HEK293T (cell line): ENCODE measurements around the gene NDUFA8.
A peak's percentile ranks its signal among the peaks of the same experiment; 100 is the strongest.

ENCODE experiments used
- CTCF ChIA-PET: fragments of 350-600 bp; formaldehyde crosslinking; extraction: SDS; loops from one replicate; lab custom pipeline; 2021; ENCODE audit warnings: antibody characterized with exemption, inconsistent platforms; lab: Yijun Ruan, JAX
- POLR2A ChIA-PET: fragments of 350-600 bp; formaldehyde crosslinking; extraction: SDS; loops from one replicate; lab custom pipeline; 2020; ENCODE audit warnings: antibody characterized with exemption, inconsistent platforms; lab: Yijun Ruan, JAX
- DNase-seq: peaks from one replicate; pipeline ENCODE4 v3.0.0; 2012; ENCODE audit warnings: mixed read lengths; ENCODE audit errors: extremely low spot score
- ARNT ChIP-seq: fragments of 450-650 bp; IDR thresholded peaks from 2 replicates; pipeline ENCODE4 v1.6.1; 2017; ENCODE audit warnings: mild to moderate bottlenecking
- BHLHE40 ChIP-seq: fragments of 450-650 bp; IDR thresholded peaks from 2 replicates; pipeline ENCODE4 v1.6.1; 2016; ENCODE audit warnings: mild to moderate bottlenecking, moderate library complexity, borderline replicate concordance
- CTBP1 ChIP-seq: fragments of 450-650 bp; IDR thresholded peaks from 2 replicates; pipeline ENCODE4 v1.6.1; 2016; ENCODE audit warnings: borderline replicate concordance
- ELF4 ChIP-seq: fragments of 450-650 bp; IDR thresholded peaks from 2 replicates; pipeline ENCODE4 v1.6.1; 2017; ENCODE audit warnings: antibody characterized with exemption
- FOXA1 ChIP-seq: fragments of 450-650 bp; IDR thresholded peaks from 2 replicates; pipeline ENCODE4 v1.6.1; 2016; ENCODE audit warnings: mild to moderate bottlenecking
- FOXK2 ChIP-seq: fragments of 450-650 bp; IDR thresholded peaks from 2 replicates; pipeline ENCODE4 v1.6.1; 2016; ENCODE audit warnings: mild to moderate bottlenecking
- FOXM1 ChIP-seq: fragments of 450-650 bp; IDR thresholded peaks from 2 replicates; pipeline ENCODE4 v1.6.1; 2017; ENCODE audit warnings: mild to moderate bottlenecking, borderline replicate concordance
- HDGF ChIP-seq: fragments of 450-650 bp; IDR thresholded peaks from 2 replicates; pipeline ENCODE4 v1.6.1; 2017; ENCODE audit warnings: antibody characterized with exemption, borderline replicate concordance
- L3MBTL2 ChIP-seq: fragments of 450-650 bp; conservative IDR thresholded peaks from 2 replicates; pipeline ENCODE4 v1.6.1; 2016; ENCODE audit warnings: mild to moderate bottlenecking
- LEF1 ChIP-seq: fragments of 450-650 bp; IDR thresholded peaks from 2 replicates; pipeline ENCODE4 v1.6.1; 2017; ENCODE audit warnings: mild to moderate bottlenecking, borderline replicate concordance
- NFRKB ChIP-seq: fragments of 450-650 bp; IDR thresholded peaks from 2 replicates; pipeline ENCODE4 v1.6.1; 2016; ENCODE audit warnings: mild to moderate bottlenecking, moderate library complexity
- SP1 ChIP-seq: fragments of 450-650 bp; IDR thresholded peaks from 2 replicates; pipeline ENCODE4 v1.6.1; 2017
- SUZ12 ChIP-seq: fragments of 450-650 bp; IDR thresholded peaks from 2 replicates; pipeline ENCODE4 v1.6.1; 2016; ENCODE audit warnings: mild to moderate bottlenecking
- TARDBP ChIP-seq: fragments of 450-650 bp; IDR thresholded peaks from 2 replicates; pipeline ENCODE4 v1.6.1; 2016
- ZNF384 ChIP-seq: fragments of 450-650 bp; IDR thresholded peaks from 2 replicates; pipeline ENCODE4 v1.6.1; 2016
- TF ChIP-seq, protein P1 (sequence below): fragments of 450-650 bp; IDR thresholded peaks from 2 replicates; pipeline ENCODE4 v1.6.1; 2016

The NDUFA8 gene

DNA sequence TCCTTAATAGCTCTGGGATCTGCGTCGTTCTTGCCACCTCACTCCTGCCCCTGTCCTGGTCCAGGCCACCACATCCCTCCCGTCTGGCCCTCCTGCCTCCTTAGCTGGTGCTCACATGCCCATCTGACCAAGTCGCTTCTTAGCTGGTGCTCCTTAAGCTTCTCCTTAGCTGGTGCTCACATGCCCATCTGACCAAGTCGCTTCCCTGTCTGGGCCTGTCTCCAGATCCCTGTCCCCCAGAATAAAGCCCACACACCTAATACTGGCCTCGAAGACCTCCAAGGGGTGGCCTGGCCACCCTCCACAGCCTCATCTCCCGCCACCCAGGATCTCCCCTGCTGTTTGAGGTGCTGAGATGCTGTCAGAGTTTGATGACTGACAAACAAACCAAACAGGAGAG is 35.1 kb downstream of the NDUFA8 start:
- ChIA-PET CTCF (interaction anchor here (0.5 to 4.6 kb wide), 13 partner anchors 8 to 232 kb away, joined by 3 to 55 read pairs (median 5); partner anchors contain the start of genes MRRF and RBM18), POLR2A (interaction anchor here (1.1 kb wide), 1 partner anchor 29 kb away, joined by 3 read pairs; no protein-coding TSS in a partner anchor)
- no peak for DNase-seq
- TF ChIP-seq LEF1: no peak
- TF ChIP-seq CTBP1: no peak

DNA sequence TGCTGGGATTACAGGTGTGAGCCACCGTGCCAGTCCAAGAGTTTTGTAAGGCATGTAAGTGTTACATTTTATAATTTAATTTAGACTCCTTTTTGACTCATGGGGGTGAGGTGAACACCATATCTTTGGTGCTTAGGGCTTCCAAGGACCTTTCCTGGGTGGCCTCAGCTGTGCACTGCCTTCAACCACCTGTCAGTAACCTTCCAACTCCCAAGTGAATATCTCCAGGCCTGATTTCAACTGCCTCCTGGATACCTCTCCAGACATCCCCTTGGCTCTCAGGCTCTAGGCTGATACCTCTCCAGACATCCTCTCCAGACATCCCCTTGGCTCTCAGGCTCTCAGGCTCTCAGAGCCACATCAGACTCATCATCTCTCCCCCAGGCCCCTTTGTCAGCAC is 35.5 kb downstream of the NDUFA8 start:
- ChIA-PET POLR2A (no interaction called here), CTCF (interaction anchor here (1.0 to 4.6 kb wide), 10 partner anchors 8 to 229 kb away, joined by 3 to 55 read pairs (median 8); no protein-coding TSS in a partner anchor)
- TF ChIP-seq BHLHE40: no peak
- no peak for TF ChIP-seq FOXK2
- no peak for TF ChIP-seq LEF1
- TF ChIP-seq, protein P1, sequence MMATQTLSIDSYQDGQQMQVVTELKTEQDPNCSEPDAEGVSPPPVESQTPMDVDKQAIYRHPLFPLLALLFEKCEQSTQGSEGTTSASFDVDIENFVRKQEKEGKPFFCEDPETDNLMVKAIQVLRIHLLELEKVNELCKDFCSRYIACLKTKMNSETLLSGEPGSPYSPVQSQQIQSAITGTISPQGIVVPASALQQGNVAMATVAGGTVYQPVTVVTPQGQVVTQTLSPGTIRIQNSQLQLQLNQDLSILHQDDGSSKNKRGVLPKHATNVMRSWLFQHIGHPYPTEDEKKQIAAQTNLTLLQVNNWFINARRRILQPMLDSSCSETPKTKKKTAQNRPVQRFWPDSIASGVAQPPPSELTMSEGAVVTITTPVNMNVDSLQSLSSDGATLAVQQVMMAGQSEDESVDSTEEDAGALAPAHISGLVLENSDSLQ: no peak
- TF ChIP-seq FOXM1: no peak
- TF ChIP-seq ELF4: no peak
- TF ChIP-seq FOXA1: no peak
- no peak for TF ChIP-seq SP1
- no peak for TF ChIP-seq ZNF384
- TF ChIP-seq SUZ12: no peak
- DNase-seq: no peak

DNA sequence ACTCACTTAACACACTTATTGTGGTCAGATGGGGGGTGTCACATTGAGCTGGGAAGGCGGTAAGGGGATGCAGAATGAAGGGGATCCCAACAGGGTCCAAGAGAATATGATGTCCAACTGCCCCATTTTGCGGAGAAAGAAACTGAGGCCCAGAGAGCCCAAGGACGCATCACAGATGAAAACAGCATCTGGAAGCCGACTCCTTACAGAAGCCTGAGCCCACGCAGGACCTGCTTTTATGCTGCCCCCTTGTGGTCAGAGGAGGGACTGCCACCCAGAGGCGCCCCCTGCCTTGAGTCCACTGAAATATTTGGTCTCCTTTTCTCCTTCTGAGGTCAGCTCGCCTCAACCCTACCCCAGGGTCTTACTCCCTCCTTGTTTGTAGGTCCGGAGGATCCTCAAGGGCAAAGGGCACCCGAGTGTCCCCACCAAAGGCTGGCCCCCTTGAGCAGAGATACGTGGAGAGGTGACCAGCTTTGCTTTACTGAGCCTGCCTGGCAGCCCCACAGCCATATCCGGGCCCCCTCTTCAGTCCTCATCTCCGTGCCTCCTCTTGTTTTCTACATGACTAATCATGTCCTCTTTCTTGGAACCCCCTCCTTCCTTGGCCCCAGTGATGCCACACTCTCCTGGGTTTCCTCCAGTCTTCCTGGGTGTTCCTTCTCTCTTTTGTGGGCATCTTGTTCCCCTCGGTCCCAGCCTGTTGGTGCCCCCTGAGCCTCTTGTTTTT is 36.5 kb downstream of the NDUFA8 start:
- CTCF ChIA-PET: interaction anchor here (0.6 to 4.6 kb wide), 11 partner anchors 9 to 339 kb away, joined by 3 to 55 read pairs (median 4); no protein-coding TSS in a partner anchor

DNA sequence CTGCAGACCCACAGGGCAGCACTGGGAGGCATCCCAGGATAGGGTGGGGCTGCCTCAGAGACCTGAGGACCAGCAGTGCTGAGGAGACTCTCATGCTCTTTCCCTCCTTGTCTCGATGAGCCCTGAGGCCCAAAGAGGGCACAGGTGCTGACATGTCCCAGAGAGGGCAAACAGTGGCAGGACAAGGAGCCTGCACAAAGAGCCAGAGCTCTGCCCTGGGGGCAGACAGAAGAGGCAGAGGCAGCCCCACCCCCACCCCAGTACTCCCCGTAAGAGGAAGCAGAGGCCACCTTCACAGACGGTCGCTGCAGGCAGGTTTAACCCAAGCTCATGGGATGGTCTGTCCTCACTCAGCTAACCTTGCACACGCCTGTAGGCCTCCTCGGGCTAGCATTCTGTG is 37.1 kb downstream of the NDUFA8 start:
- TF ChIP-seq BHLHE40 (no peak), FOXA1 (no peak), FOXM1 (no peak), FOXK2 (no peak), LEF1 (no peak), ARNT (no peak), ELF4 (no peak), SP1 (no peak), TARDBP (no peak), CTBP1 (no peak), HDGF (no peak), ZNF384 (no peak), L3MBTL2 (no peak), NFRKB (no peak), SUZ12 (no peak)
- TF ChIP-seq, protein P1: no peak
- ChIA-PET POLR2A (interaction anchor here (0.6 to 1.1 kb wide), 2 partner anchors 23 kb away, joined by 3 to 4 read pairs; no protein-coding TSS in a partner anchor), CTCF (interaction anchor here (0.9 to 4.6 kb wide), 5 partner anchors 24 to 231 kb away, joined by 3 to 55 read pairs (median 10); no protein-coding TSS in a partner anchor)
- DNase-seq: no peak

More for the DNA sequence above, 36.5 kb downstream of the NDUFA8 start:
- TF ChIP-seq ARNT: no peak
- TF ChIP-seq SUZ12: no peak
- no peak for TF ChIP-seq CTBP1
- TF ChIP-seq, protein P1: no peak
- no peak for TF ChIP-seq FOXM1
- TF ChIP-seq L3MBTL2: no peak
- no peak for TF ChIP-seq HDGF
- TF ChIP-seq BHLHE40: no peak
- TF ChIP-seq ELF4: no peak
- no peak for TF ChIP-seq FOXK2
- no peak for TF ChIP-seq FOXA1
- TF ChIP-seq TARDBP: no peak
- no peak for TF ChIP-seq NFRKB
- no peak for TF ChIP-seq ZNF384
- TF ChIP-seq LEF1: no peak
- TF ChIP-seq SP1: no peak
- peak; percentile 87 for DNase-seq
- POLR2A ChIA-PET: interaction anchor here (1.1 kb wide), 1 partner anchor 24 kb away, joined by 4 read pairs; no protein-coding TSS in a partner anchor

DNA sequence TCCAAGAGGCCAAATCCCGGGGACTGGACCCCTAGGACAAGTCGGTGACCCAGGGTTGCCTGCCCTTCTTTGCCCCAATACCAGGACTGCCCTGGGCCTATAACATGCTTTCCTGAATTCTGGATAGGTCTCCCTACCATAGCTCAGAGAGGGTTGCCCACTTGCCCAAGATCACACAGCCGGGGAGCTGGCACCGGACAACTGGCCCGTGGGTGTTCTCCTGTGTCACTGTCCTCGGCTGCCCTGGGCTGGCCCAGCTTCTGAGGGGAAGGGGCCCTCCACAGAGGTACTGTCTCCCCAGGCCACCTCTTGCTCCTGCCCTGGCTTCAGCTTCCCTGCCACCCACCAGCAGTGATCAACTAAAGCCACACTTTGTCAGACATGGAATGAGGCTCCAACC is 37.6 kb downstream of the NDUFA8 start:
- no peak for DNase-seq
- TF ChIP-seq FOXM1: no peak
- TF ChIP-seq ARNT: no peak
- TF ChIP-seq, protein P1: no peak
- no peak for TF ChIP-seq L3MBTL2
- no peak for TF ChIP-seq FOXA1
- no peak for TF ChIP-seq CTBP1
- TF ChIP-seq HDGF: no peak

More for the DNA sequence above, 37.6 kb downstream of the NDUFA8 start:
- CTCF ChIA-PET: interaction anchor here (0.6 to 4.6 kb wide), 4 partner anchors 23 to 454 kb away, joined by 3 to 55 read pairs (median 30); no protein-coding TSS in a partner anchor
- POLR2A ChIA-PET: interaction anchor here (0.6 kb wide), 1 partner anchor 23 kb away, joined by 3 read pairs; no protein-coding TSS in a partner anchor
